Lung (tissue), 12 donors: ENCODE results near the gene PPP2R5A. TPM values are rescaled to one million over a fixed set of nuclear protein-coding genes. Genes with fewer than 3 reads are reported as not detected.

Experiments used
- ATAC-seq: fragments of 200-7000 bp; cut with Tn5 transposase; one replicate; pipeline ENCODE4 v1.9.1; 2020; ENCODE audit warnings: moderate number of reproducible peaks; ENCODE audit not compliant: insufficient read depth, low FRiP score
- DNase-seq, 3 donors: peaks; one replicate each; pipeline ENCODE4 v3.0.0-alpha.2; 2013 to 2017
- H3K27ac ChIP-seq, 2 donors: one replicate each; pipeline ENCODE4 v1.5.1; 2013; ENCODE audit warnings: mild to moderate bottlenecking in 2 of 2, moderate library complexity in 2 of 2, control low read depth in 1 of 2, inconsistent platforms in 1 of 2, low read depth in 1 of 2, low read length in 1 of 2
- H3K27me3 ChIP-seq, 3 donors: one replicate each; pipeline ENCODE4 v1.5.1; 2013; ENCODE audit warnings: low read length in 2 of 3; ENCODE audit not compliant: control insufficient read depth in 3 of 3, insufficient read depth in 3 of 3
- H3K36me3 ChIP-seq, 4 donors: one replicate each; pipeline ENCODE4 v1.5.1; 2013; ENCODE audit warnings: low read length in 4 of 4, mild to moderate bottlenecking in 1 of 4, moderate library complexity in 1 of 4; ENCODE audit not compliant: control insufficient read depth in 4 of 4, insufficient read depth in 4 of 4
- H3K4me1 ChIP-seq, 5 donors: one replicate each; pipeline ENCODE4 v1.5.1; 2013; ENCODE audit warnings: low read length in 5 of 5, mild to moderate bottlenecking in 2 of 5, moderate library complexity in 1 of 5; ENCODE audit not compliant: control insufficient read depth in 5 of 5, insufficient read depth in 5 of 5
- H3K4me3 ChIP-seq: one replicate; pipeline ENCODE4 v1.5.1; 2013; ENCODE audit warnings: mild to moderate bottlenecking, control low read depth, moderate library complexity
- H3K9ac ChIP-seq, 2 donors: one replicate each; pipeline ENCODE4 v1.5.1; 2013; ENCODE audit warnings: low read length in 2 of 2, control low read depth in 1 of 2; ENCODE audit not compliant: insufficient read depth in 1 of 2
- H3K9me3 ChIP-seq, 4 donors: one replicate each; pipeline ENCODE4 v1.5.1; 2013; ENCODE audit warnings: low read length in 3 of 4, mild to moderate bottlenecking in 1 of 4, moderate library complexity in 1 of 4; ENCODE audit not compliant: control insufficient read depth in 4 of 4, insufficient read depth in 3 of 4
- WGBS, 2 donors: extraction: QIAGEN DNeasy Blood & Tissue Kit; methylation state at CpG; one replicate each; pipeline ENCODE4 v1.1.7; 2013; 5-methylcytosine and 5-hydroxymethylcytosine counted together
- polyA plus RNA-seq, 2 donors: library from polyadenylated mRNA; stranded (reverse); fragments of 200-250 nt; gene quantifications; one replicate each; pipeline ENCODE4 v1.2.1, GENCODE V29; 2013
- total RNA-seq, 2 donors: library from RNA; depleted of rRNA in 1 of 2; stranded (reverse); fragments of >200 nt in 1 of 2; gene quantifications; one replicate each; pipeline ENCODE4 v1.2.1, GENCODE V29; 2014 to 2021
- TF ChIP-seq, protein P1 (sequence below): IDR thresholded peaks from 2 replicates; pipeline ENCODE4 v1.5.1; 2012; ENCODE audit warnings: mild to moderate bottlenecking; ENCODE audit errors: control extremely low read depth, extremely low read depth
- donor health status: control.
- donor health status: control.
- donor health status: Bipolar disorder and iron deficiency.
- donor health status: healthy.
- donor health status: DM: yes; HTN: yes; CAD: no.

Gene PPP2R5A
- total and polyA plus RNA-seq, 4 donors, result 31.3 to 143 (median 54.3) TPM

DNA sequence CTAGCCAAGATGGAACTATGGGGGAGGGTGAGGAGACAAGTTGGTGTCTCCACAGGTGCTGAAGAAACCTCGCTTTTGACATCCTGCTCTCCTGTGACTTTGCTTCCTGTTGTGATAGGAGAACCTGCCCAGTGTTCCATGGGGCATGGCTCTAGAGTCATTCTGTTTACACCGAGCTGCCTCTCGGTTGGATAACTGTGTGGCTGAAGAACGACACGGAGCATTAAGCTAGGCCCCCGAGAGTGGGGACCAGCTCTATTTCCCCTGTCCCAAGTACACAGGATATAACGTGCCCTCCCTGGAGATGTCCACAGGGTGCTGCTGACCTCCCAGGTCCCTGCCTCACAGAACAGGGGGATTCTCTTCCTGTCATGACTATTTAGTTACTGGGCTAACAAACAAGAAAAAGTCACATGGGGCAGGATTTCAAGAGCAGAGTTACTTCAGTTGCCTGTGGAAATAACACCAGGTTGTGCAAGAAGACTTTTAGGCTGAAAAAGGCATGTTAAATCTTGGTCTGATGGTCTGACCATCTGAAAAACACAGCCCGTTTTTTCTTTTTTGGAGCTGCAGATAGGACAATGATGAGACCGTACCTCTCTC lies 29.4 kb upstream of the PPP2R5A start:
- no peaks in the 10 kb centered on the region for H3K27me3 ChIP-seq
- H3K36me3 ChIP-seq, result no peaks in the 10 kb centered on the region
- no peaks in the 10 kb centered on the region for H3K9me3 ChIP-seq
- no peak overlapping the region for H3K9ac ChIP-seq
- DNase-seq, result peak in 1 of 3 donors; percentile 39
- TF ChIP-seq, protein P1, sequence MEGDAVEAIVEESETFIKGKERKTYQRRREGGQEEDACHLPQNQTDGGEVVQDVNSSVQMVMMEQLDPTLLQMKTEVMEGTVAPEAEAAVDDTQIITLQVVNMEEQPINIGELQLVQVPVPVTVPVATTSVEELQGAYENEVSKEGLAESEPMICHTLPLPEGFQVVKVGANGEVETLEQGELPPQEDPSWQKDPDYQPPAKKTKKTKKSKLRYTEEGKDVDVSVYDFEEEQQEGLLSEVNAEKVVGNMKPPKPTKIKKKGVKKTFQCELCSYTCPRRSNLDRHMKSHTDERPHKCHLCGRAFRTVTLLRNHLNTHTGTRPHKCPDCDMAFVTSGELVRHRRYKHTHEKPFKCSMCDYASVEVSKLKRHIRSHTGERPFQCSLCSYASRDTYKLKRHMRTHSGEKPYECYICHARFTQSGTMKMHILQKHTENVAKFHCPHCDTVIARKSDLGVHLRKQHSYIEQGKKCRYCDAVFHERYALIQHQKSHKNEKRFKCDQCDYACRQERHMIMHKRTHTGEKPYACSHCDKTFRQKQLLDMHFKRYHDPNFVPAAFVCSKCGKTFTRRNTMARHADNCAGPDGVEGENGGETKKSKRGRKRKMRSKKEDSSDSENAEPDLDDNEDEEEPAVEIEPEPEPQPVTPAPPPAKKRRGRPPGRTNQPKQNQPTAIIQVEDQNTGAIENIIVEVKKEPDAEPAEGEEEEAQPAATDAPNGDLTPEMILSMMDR, result no peak
- no peak for ATAC-seq
- peak overlapping the region in 1 of 2 donors; percentile 61 for H3K27ac ChIP-seq
- peaks cover 0 to 5% (median 0%) of the 10 kb centered on the region in 5 donors for H3K4me1 ChIP-seq
- 29 to 55% methylated on average over 9 of the region's 9 CpGs for WGBS, 2 donors
- no peak overlapping the region for H3K4me3 ChIP-seq

DNA sequence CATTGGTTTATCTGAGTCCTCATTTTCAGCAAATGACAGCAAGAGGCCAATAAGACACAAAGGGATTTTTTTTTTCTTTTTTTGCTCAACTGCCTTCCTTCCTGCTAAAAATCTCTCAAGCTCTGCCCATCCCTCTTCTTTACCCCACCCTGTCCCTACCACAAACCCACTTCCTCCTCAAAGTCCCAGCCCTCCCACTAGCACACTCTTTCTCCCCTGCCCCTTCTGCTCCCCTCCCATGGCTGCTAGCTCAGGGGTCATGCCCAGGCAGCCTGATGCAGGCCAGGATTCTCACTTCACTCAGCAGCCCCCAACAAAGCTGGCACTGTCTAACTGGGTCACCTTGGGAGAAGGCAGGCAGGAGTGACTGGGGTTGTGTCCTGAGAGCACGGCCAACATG lies 28.8 kb upstream of the PPP2R5A start:
- Histone ChIP-seq H3K9ac (no peak overlapping the region), H3K4me3 (no peak overlapping the region), H3K9me3 (no peaks in the 10 kb centered on the region), H3K27me3 (no peaks in the 10 kb centered on the region), H3K27ac (peak overlapping the region in 1 of 2 donors; percentile 48), H3K4me1 (peaks cover 0 to 5% (median 0%) of the 10 kb centered on the region in 5 donors), H3K36me3 (no peaks in the 10 kb centered on the region)
- DNase-seq, result no peak
- ATAC-seq, result peak; percentile 64
- TF ChIP-seq, protein P1, result no peak
- 25 to 70% methylated on average over 1 of the region's 1 CpG for WGBS, 2 donors

DNA sequence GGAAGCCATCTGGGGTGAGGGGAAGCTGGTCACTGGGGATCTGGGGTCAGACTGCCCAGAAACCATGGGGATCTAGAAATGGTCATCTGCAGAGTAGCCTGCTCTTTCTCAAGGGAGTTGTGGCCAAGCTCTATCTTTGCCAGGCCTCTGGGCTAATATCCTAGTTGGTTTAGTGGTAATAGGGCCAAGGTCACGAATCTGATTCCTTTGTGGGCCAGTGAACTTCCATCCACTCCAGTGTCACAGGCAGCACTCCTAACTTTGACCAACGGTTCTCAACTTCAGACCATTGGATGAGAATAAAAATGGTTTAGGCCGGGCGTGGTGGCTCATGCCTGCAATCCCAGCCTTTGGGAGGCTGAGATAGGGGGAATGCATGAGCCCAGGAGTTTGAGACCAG lies 28.1 kb upstream of the PPP2R5A start:
- DNase-seq, result no peak
- H3K27me3 ChIP-seq, result no peaks in the 10 kb centered on the region
- no peaks in the 10 kb centered on the region for H3K36me3 ChIP-seq
- H3K27ac ChIP-seq, result no peak overlapping the region
- ATAC-seq, result no peak
- H3K9ac ChIP-seq, result no peak overlapping the region
- WGBS, 2 donors, result 89 to 93% methylated on average over 4 of the region's 4 CpGs
- H3K4me3 ChIP-seq, result no peak overlapping the region
- no peaks in the 10 kb centered on the region for H3K9me3 ChIP-seq
- TF ChIP-seq, protein P1, result no peak
- H3K4me1 ChIP-seq, result peaks cover 0 to 9% (median 0%) of the 10 kb centered on the region in 5 donors
